Stimulated activated naive CD8-positive, alpha-beta T cell treated with anti-CD3 and anti-CD28 coated beads, Interleukin-15, Interleukin-2, amounts not matched to agents 100 ng/mL and 50 ng/mL, for 24 hours (primary cell): ENCODE measurements around the gene NTN1.

ENCODE experiments used
- H3K27ac Mint-ChIP-seq: one replicate; pipeline ENCODE4 v1.8.0; 2021; ENCODE audit warnings: mild to moderate bottlenecking, mixed read lengths
- H3K27me3 Mint-ChIP-seq: one replicate; pipeline ENCODE4 v1.8.0; 2021; ENCODE audit warnings: mixed read lengths
- H3K36me3 Mint-ChIP-seq: one replicate; pipeline ENCODE4 v1.8.0; 2021; ENCODE audit warnings: low read depth, mixed read lengths
- H3K4me1 Mint-ChIP-seq: one replicate; pipeline ENCODE4 v1.8.0; 2021; ENCODE audit warnings: low read depth, mixed read lengths
- H3K4me3 Mint-ChIP-seq: one replicate; pipeline ENCODE4 v1.8.0; 2021; ENCODE audit warnings: mild to moderate bottlenecking, mixed read lengths
- H3K9me3 Mint-ChIP-seq: one replicate; pipeline ENCODE4 v1.8.0; 2021; ENCODE audit warnings: mixed read lengths

Gene NTN1

GRCh38 chr17:9205520-9206409, 184.5 kb downstream of the NTN1 start:
- Mint-ChIP-seq H3K36me3 (no peaks in the 10 kb centered on the region), H3K4me3 (no peak overlapping the region), H3K4me1 (peaks cover 20% of the 10 kb centered on the region), H3K27ac (no peak overlapping the region), H3K27me3 (peaks cover 13% of the 10 kb centered on the region), H3K9me3 (no peaks in the 10 kb centered on the region)

- Mint-ChIP-seq H3K4me1 (peaks cover 16% of the 10 kb centered on the region), H3K27me3 (peaks cover 13% of the 10 kb centered on the region)
Measured at GRCh38 chr17:9206410-9206703, 185.0 kb downstream of the NTN1 start.

GRCh38 chr17:9206741-9207332, 185.5 kb downstream of the NTN1 start:
- Mint-ChIP-seq H3K36me3 (no peaks in the 10 kb centered on the region), H3K27ac (no peak overlapping the region), H3K4me1 (peaks cover 16% of the 10 kb centered on the region), H3K27me3 (peaks cover 13% of the 10 kb centered on the region), H3K9me3 (no peaks in the 10 kb centered on the region), H3K4me3 (no peak overlapping the region)

More at GRCh38 chr17:9206410-9206703, 185.0 kb downstream of the NTN1 start:
- no peak overlapping the region for H3K27ac Mint-ChIP-seq
- no peaks in the 10 kb centered on the region for H3K36me3 Mint-ChIP-seq
- H3K9me3 Mint-ChIP-seq, result no peaks in the 10 kb centered on the region
- H3K4me3 Mint-ChIP-seq, result no peak overlapping the region

GRCh38 chr17:9208381-9209105, 187.2 kb downstream of the NTN1 start:
- H3K4me3 Mint-ChIP-seq, result no peak overlapping the region
- no peak overlapping the region for H3K27ac Mint-ChIP-seq
- no peaks in the 10 kb centered on the region for H3K9me3 Mint-ChIP-seq
- peaks cover 13% of the 10 kb centered on the region for H3K27me3 Mint-ChIP-seq
- H3K36me3 Mint-ChIP-seq, result no peaks in the 10 kb centered on the region
- peaks cover 12% of the 10 kb centered on the region for H3K4me1 Mint-ChIP-seq

GRCh38 chr17:9209347-9209746, 188.0 kb downstream of the NTN1 start:
- H3K27ac Mint-ChIP-seq, result no peak overlapping the region
- H3K27me3 Mint-ChIP-seq, result peaks cover 8% of the 10 kb centered on the region
- H3K4me3 Mint-ChIP-seq, result no peak overlapping the region
- H3K9me3 Mint-ChIP-seq, result no peaks in the 10 kb centered on the region
- no peaks in the 10 kb centered on the region for H3K36me3 Mint-ChIP-seq
- H3K4me1 Mint-ChIP-seq, result peaks cover 5% of the 10 kb centered on the region

GRCh38 chr17:9209781-9210370, 188.6 kb downstream of the NTN1 start:
- Mint-ChIP-seq H3K9me3 (no peaks in the 10 kb centered on the region), H3K27ac (no peak overlapping the region), H3K27me3 (peaks cover 3% of the 10 kb centered on the region), H3K4me1 (peaks cover 2% of the 10 kb centered on the region), H3K4me3 (no peak overlapping the region), H3K36me3 (no peaks in the 10 kb centered on the region)

GRCh38 chr17:9211133-9211765, 189.9 kb downstream of the NTN1 start:
- H3K4me1 Mint-ChIP-seq, result no peaks in the 10 kb centered on the region
- H3K4me3 Mint-ChIP-seq, result no peak overlapping the region
- H3K27me3 Mint-ChIP-seq, result no peaks in the 10 kb centered on the region
- H3K27ac Mint-ChIP-seq, result no peak overlapping the region
- H3K36me3 Mint-ChIP-seq, result peaks cover 7% of the 10 kb centered on the region
- H3K9me3 Mint-ChIP-seq, result peaks cover 11% of the 10 kb centered on the region

GRCh38 chr17:9212376-9213302, 191.3 kb downstream of the NTN1 start:
- H3K27ac Mint-ChIP-seq, result no peak overlapping the region
- H3K4me1 Mint-ChIP-seq, result no peaks in the 10 kb centered on the region
- H3K36me3 Mint-ChIP-seq, result peaks cover 7% of the 10 kb centered on the region

GRCh38 chr17:9213303-9213640, 192.0 kb downstream of the NTN1 start:
- no peak overlapping the region for H3K27ac Mint-ChIP-seq
- no peaks in the 10 kb centered on the region for H3K4me1 Mint-ChIP-seq
- H3K4me3 Mint-ChIP-seq, result no peak overlapping the region

More at GRCh38 chr17:9212376-9213302, 191.3 kb downstream of the NTN1 start:
- peaks cover 21% of the 10 kb centered on the region for H3K9me3 Mint-ChIP-seq
- no peaks in the 10 kb centered on the region for H3K27me3 Mint-ChIP-seq
- H3K4me3 Mint-ChIP-seq, result no peak overlapping the region

GRCh38 chr17:9215465-9215864, 194.2 kb downstream of the NTN1 start:
- H3K36me3 Mint-ChIP-seq, result peaks cover 7% of the 10 kb centered on the region
- no peaks in the 10 kb centered on the region for H3K4me1 Mint-ChIP-seq
- no peak overlapping the region for H3K4me3 Mint-ChIP-seq

More at GRCh38 chr17:9213303-9213640, 192.0 kb downstream of the NTN1 start:
- peaks cover 7% of the 10 kb centered on the region for H3K36me3 Mint-ChIP-seq
- H3K9me3 Mint-ChIP-seq, result peaks cover 21% of the 10 kb centered on the region
- H3K27me3 Mint-ChIP-seq, result no peaks in the 10 kb centered on the region

GRCh38 chr17:9217151-9218056, 196.1 kb downstream of the NTN1 start:
- H3K27ac Mint-ChIP-seq, result no peak overlapping the region

More at GRCh38 chr17:9215465-9215864, 194.2 kb downstream of the NTN1 start:
- no peaks in the 10 kb centered on the region for H3K27me3 Mint-ChIP-seq
- peaks cover 21% of the 10 kb centered on the region for H3K9me3 Mint-ChIP-seq
- H3K27ac Mint-ChIP-seq, result no peak overlapping the region

GRCh38 chr17:9218064-9218635, 196.8 kb downstream of the NTN1 start:
- Mint-ChIP-seq H3K27me3 (no peaks in the 10 kb centered on the region), H3K4me1 (no peaks in the 10 kb centered on the region), H3K9me3 (peaks cover 21% of the 10 kb centered on the region), H3K27ac (no peak overlapping the region), H3K4me3 (no peak overlapping the region), H3K36me3 (peaks cover 7% of the 10 kb centered on the region)

More at GRCh38 chr17:9217151-9218056, 196.1 kb downstream of the NTN1 start:
- no peaks in the 10 kb centered on the region for H3K4me1 Mint-ChIP-seq
- no peaks in the 10 kb centered on the region for H3K27me3 Mint-ChIP-seq
- peaks cover 21% of the 10 kb centered on the region for H3K9me3 Mint-ChIP-seq
- no peak overlapping the region for H3K4me3 Mint-ChIP-seq
- H3K36me3 Mint-ChIP-seq, result peaks cover 7% of the 10 kb centered on the region

- no peaks in the 10 kb centered on the region for H3K4me1 Mint-ChIP-seq
- H3K36me3 Mint-ChIP-seq, result peaks cover 7% of the 10 kb centered on the region
- peaks cover 21% of the 10 kb centered on the region for H3K9me3 Mint-ChIP-seq
- H3K4me3 Mint-ChIP-seq, result no peak overlapping the region
- no peak overlapping the region for H3K27ac Mint-ChIP-seq
- no peaks in the 10 kb centered on the region for H3K27me3 Mint-ChIP-seq
Measured at GRCh38 chr17:9218911-9219310, 197.6 kb downstream of the NTN1 start.
